Measurements from ENCODE around the gene DBT. TPM values are rescaled to one million over a fixed set of nuclear protein-coding genes. Genes with fewer than 3 reads are reported as not detected.

The DBT gene
- total RNA-seq, 1 experiment from 2014 or later, result 20.3 TPM

DNA sequence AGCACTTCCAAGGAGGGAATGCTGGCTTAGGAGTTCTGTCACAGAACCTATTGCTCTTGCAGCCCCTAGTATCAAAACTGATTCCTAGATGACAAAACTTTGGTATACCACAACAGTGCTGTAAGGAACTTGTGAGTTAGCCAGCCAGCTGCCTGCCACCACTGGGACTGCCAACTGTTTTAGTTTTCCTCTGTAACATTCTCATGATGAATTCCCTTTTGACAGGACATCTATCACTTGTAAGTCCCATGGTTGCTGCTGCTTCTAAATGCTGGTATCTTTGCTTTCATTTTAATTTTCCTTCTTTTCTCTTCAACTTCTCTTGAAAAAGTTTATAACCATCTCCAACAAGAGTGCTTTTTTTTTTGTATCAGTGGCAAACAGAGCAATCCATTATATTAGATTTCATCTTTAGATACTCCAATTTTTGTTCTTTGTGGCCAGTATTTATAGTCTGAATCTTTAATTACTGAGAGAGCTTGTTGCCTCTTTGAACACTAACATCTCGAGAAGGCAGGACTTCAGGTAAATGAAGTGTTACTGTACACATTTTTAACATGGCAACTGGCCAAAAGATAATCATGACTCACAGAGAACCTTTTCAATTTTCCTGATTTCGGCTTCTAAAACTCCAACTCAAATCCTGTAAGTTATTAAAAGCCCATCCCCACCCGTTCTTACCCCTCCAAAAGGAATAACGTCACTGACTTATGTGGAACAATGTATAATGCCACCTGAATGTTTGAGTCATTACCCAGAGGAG lies 19.8 kb downstream of the DBT start:
- WGBS (ENCODE audit: extremely low coverage, insufficient read length, low lambda C conversion rate), result no CpG with 5 or more reads among the region's 4 CpGs
- DNase-seq, result no peak

More for the DNA sequence above, 19.8 kb downstream of the DBT start:
- no peak overlapping the region for H2BK120ac ChIP-seq (ENCODE audit: low read depth, low read length, poor library complexity, severe bottlenecking)
- no peak overlapping the region for H2BK15ac ChIP-seq (ENCODE audit: low read depth, low read length)
- no peak overlapping the region for H3K14ac ChIP-seq (ENCODE audit: insufficient read depth, low read length)
- TF ChIP-seq, protein P1, sequence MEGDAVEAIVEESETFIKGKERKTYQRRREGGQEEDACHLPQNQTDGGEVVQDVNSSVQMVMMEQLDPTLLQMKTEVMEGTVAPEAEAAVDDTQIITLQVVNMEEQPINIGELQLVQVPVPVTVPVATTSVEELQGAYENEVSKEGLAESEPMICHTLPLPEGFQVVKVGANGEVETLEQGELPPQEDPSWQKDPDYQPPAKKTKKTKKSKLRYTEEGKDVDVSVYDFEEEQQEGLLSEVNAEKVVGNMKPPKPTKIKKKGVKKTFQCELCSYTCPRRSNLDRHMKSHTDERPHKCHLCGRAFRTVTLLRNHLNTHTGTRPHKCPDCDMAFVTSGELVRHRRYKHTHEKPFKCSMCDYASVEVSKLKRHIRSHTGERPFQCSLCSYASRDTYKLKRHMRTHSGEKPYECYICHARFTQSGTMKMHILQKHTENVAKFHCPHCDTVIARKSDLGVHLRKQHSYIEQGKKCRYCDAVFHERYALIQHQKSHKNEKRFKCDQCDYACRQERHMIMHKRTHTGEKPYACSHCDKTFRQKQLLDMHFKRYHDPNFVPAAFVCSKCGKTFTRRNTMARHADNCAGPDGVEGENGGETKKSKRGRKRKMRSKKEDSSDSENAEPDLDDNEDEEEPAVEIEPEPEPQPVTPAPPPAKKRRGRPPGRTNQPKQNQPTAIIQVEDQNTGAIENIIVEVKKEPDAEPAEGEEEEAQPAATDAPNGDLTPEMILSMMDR (conservative IDR thresholded peaks at IDR 0.05), result no peak
- H4K20me1 ChIP-seq (ENCODE audit: control insufficient read depth, insufficient read depth, insufficient read length), result no peaks in the 10 kb centered on the region
- H2BK20ac ChIP-seq (ENCODE audit: low read depth, low read length, poor library complexity, severe bottlenecking), result no peak overlapping the region
- Mint-ChIP-seq H3K27me3 (ENCODE audit: low read depth) (no peaks in the 10 kb centered on the region), H3K4me3 (no peak overlapping the region), H3K27ac (0 out of 7 replicates have a peak overlapping the region, but pooled peaks of 1 of the 3 experiments have one; percentile 31), H3K36me3 (ENCODE audit: insufficient read depth in 1 of 3, low read depth in 3 of 3) (peaks cover 7 to 52% (median 47%) of the 10 kb centered on the region in 3 experiments; a peak in 6 of 7 replicates), H3K9me3 (no peaks in the 10 kb centered on the region), H3K4me1 (peaks cover 0 to 3% of the 10 kb centered on the region in 2 experiments; a peak in 2 of 4 replicates)
- H3K23ac ChIP-seq (ENCODE audit: insufficient read length, low read depth, low read length), result no peak overlapping the region
- no peaks in the 10 kb centered on the region for H3K79me2 ChIP-seq (ENCODE audit: insufficient read depth, low read length)
- H3K4me1 ChIP-seq (ENCODE audit: insufficient read depth, low read length), result no peaks in the 10 kb centered on the region
- H3K27ac ChIP-seq (ENCODE audit: insufficient read length, low read depth, low read length), result no peak overlapping the region
- H3T11ph ChIP-seq (ENCODE audit: low read length), result no peak overlapping the region
- no peaks in the 10 kb centered on the region for H3K79me1 ChIP-seq (ENCODE audit: insufficient read depth, low read depth, low read length, poor library complexity, severe bottlenecking)
- no peak overlapping the region for H3K4me2 ChIP-seq (ENCODE audit: insufficient read depth, insufficient read length, low read length)
- no peaks in the 10 kb centered on the region for H3K23me2 ChIP-seq (ENCODE audit: insufficient read length, low read depth, low read length, poor library complexity, severe bottlenecking)
- H3K9ac ChIP-seq (ENCODE audit: extremely low read depth, insufficient read length, low read length), result no peak overlapping the region
- no peak overlapping the region for H4K91ac ChIP-seq (ENCODE audit: insufficient read length, low read depth, low read length)
- no peak overlapping the region for H2BK5ac ChIP-seq (ENCODE audit: insufficient read length, low read length)
- no peak overlapping the region for H3K4ac ChIP-seq (ENCODE audit: low read depth, low read length)
- no peak overlapping the region for H4K5ac ChIP-seq (ENCODE audit: insufficient read length, low read depth, low read length)
- H2BK12ac ChIP-seq (ENCODE audit: insufficient read length, low read depth, low read length), result no peak overlapping the region
- no peak overlapping the region for H2AFZ ChIP-seq (ENCODE audit: low read length)
- no peak overlapping the region for H2AK5ac ChIP-seq (ENCODE audit: insufficient read length, low read length)
- no peak overlapping the region for H3K18ac ChIP-seq (ENCODE audit: insufficient read length, low read depth, low read length)
- no peaks in the 10 kb centered on the region for H3K27me3 ChIP-seq (ENCODE audit: insufficient read depth, low read length)
- H3K9me3 ChIP-seq (ENCODE audit: control insufficient read depth, low read depth, low read length), result no peaks in the 10 kb centered on the region
- no peak overlapping the region for H4K8ac ChIP-seq (replicated peaks; ENCODE audit: insufficient read length, low read depth, low read length)
- H3K56ac ChIP-seq (ENCODE audit: insufficient read length, low read depth, low read length), result no peak overlapping the region

Measured in H9 (cell line).